Stimulated activated CD8-positive, alpha-beta memory T cell treated with anti-CD3 and anti-CD28 coated beads, Interleukin-7, amount 100 ng/mL, for 24 hours (primary cell): Measurements from ENCODE around the gene TRAF3IP1.
"Not testable (repeated sequence)": the region's sequence is repeated elsewhere in the genome, so short reads cannot be mapped to it uniquely, and the experiment has no call there.

Source experiments
- DNase-seq: peaks from one replicate; pipeline ENCODE4 v3.0.0-alpha.2; 2020; ENCODE audit warnings: low read depth

The TRAF3IP1 gene

DNA sequence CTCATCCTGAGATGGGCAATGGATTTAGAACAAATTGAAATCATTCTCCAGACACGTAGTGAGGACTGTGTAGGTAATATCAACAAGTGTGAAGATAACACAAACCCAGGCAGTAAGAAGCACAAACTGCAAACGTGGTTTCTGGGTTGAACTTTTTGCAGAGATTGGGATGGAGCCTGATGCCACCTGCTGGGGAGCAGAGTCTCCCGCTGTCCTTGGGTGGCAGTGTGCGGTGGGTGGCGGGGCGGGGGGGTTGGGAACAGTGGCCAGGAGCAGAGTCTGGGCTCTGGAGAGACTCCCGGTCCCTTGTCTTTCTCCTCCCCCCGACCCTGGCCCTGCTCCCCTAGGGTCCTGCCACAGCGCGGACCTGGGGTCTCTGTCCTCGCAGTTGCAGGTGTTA is 19.5 kb downstream of the TRAF3IP1 start:
- no peak for DNase-seq

DNA sequence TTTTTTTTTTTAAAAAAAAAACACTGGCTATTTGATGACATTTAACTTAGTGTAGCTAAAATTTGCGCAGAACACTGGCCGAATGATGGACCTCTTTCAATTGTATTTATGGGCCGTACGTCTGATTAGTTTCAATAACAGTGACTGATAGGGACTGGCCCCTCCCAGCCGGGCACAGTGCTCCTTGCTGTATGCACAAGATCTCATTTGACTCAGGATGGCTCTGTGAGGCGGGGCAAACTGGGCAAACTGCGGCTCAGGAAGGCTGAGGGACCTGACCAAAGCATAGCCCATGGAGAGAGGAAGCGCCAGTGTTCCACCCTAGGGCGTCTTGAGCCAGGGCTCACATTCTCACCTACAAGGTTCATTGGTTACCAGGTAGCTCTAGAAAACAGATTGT is 21.2 kb downstream of the TRAF3IP1 start:
- DNase-seq: no peak

DNA sequence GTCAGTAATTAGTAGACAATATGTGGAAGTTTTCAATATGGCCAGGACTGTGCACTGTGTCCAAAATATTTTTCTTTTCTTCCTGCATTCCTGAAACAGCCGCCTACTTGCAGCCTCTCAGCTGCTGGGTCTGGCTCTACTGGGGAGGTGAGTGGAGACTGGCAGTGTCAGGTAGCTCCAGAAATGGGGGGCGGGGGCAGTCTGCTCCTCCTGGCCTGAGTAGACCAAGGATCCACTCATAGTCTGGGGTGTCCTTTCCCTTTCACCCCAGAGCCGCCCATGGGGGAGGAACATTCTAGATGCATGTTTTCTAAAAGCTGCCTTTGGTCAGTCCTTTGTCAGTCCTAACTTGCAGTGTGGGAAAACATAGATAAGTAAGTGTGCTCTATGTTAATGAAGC is 23.7 kb downstream of the TRAF3IP1 start:
- no peak for DNase-seq

DNA sequence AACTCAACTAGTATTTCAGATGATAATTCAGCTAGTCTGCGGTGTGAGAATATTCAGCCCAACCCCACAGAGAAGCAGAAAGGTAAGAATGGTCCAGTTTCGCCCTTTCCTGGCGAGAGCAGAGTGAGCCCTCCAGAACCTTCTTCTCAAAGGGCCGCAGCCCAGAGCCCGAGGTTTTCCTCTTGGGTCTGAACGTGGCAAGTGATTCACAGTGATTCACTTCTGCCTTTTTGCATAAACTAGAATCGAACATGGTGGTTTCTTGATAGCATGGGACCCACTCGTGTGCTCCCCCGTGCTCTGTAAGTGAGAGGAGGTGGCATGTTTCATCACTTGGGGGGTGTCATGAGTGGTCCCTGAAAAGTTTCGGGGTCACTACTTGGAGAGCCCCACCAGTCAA is 24.2 kb downstream of the TRAF3IP1 start:
- no peak for DNase-seq

DNA sequence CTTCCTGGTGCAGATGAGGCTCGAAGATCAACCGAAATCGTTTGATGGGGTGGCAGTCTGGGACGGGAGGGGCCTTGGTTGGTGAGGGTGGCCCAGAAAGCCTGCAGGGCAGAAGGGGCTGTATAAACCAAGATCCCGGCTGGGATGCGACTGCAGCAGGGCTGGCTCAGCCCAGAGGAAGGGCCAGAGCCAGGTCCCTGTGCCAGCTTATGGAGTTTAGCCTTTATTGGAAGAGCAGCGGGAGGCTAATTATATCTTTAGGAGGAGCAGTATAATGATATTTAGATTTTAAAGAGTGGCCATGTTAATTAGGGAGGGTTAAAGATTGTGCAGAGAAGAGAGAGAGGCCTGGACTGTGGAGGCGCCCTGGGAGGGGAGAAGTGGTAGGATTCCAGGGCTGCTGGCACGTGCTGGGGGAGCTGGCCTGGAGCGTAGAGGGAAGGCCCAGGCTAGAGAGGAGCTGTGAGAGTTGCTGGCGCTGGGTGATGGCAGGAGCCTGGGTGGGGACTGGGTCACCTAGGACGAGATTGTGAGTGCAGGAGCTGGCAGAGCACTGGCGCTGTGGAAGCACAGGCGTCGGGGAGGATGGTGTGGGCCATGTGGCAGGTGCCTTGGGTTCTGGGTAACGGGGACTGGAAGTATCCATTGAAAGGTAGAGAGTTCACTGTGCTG is 25.1 kb downstream of the TRAF3IP1 start:
- no peak for DNase-seq

DNA sequence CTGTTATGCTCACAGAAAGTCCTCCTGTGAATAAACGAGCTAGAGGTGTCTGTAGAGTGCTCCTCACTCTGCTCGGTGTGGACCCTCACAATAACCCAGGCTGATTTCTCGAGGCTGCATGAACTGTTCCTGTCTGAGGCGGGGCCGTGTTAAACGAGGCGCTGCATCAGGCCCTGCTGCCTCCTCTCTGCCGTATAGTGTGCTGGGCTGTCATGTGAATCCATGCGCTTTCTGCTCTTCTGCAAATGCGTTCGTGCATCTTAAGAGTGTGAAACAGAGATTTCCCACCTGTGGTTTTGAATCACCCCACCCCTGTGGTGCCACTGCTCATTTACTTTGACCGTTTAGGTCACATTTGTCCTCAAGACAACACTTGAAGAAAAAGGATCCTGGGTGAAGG is 26.2 kb downstream of the TRAF3IP1 start:
- no peak for DNase-seq

DNA sequence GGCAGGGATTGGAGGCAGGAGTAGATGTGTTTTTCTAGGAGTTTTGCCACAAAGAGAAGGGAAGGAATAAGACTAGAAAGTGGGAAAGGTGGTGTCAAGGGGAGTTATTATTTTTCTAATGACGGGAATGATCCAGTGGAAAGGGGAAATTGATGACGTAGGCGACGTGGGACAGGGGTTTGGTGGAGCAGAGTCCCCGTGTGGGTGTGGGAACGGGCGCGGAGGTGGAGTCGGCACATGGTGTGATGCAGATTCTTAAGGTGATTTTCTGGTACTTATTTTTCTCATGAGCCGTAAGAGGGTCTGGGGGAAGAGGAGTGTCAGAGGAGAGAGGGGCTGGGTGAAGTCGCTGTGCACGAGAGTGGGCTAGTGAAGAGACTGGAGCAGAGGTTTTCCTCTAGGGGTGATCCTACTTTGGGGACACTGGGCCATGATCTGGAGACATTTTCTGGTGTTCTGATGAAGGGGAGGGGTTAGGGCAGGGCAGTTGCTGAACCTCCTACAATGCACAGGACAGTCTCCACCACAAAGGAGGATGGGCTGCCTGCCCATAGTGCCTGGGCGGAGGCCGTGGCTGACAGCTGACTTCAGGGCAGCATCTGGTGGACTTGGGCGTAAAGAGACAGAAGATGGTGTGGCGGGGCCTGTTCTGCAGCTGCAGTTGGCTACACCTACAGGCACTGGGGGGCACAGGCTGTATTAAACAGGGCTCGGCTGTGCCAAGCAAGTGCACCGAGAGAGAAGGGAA is 30.0 kb downstream of the TRAF3IP1 start:
- DNase-seq: no peak

DNA sequence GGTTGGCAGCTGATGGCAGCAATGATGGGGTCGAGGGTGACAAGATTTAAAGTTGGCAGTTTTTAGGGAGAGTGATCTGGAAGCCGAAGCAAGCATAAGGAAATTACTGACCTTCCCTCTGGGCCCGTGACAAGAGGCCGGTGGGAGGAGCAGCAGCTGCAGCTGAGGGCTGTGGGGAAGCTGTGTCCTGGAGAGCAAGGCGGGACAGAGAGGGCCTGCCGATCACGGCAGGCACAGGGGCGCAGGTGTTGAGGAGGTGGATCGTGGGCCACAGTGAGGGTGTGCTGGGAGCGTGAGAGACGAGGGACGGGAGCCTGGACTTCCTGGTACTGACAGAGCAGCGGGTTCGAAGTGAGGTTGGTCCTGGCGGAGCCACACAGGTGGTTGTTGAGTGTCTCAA is 31.0 kb downstream of the TRAF3IP1 start:
- no peak for DNase-seq

DNA sequence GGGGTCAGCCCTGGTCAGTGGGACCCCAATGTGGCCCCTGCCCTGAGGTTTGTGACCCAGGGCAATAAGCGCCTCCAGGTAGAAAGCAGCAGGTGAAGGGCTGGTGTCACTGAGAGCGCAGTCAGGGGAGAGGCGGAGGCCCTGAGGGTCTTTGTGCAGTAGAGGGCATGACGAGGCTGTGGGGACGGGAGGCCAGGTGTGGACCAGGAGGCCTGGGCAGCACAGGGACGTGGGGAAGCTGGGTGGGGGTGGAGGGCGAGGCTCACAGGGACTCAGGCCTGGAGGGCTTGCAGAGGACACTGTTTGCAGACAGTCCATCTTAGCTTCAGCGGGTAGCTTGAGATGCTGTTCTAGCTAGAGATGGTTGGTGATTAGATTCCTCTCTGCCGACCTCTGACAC is 32.0 kb downstream of the TRAF3IP1 start:
- DNase-seq: no peak

DNA sequence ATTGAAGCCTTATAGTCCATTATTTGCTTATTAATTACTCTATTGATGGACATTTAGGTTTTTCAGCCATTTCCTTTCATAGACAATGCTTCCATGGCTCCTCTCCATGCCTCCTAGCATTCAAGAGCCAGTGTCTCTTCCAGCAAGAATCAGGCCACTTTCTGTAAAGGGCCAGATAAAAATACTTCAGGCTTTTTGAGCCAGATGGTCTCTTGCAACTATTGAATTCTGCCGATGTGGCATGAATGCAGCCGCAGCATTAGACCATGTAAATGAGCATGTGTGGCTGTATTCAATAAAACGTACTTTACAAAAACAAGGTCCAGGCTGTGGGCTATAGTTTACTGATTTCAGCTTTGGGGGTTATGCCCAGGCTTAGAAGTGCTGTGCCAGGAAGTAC is 38.5 kb downstream of the TRAF3IP1 start:
- no peak for DNase-seq

DNA sequence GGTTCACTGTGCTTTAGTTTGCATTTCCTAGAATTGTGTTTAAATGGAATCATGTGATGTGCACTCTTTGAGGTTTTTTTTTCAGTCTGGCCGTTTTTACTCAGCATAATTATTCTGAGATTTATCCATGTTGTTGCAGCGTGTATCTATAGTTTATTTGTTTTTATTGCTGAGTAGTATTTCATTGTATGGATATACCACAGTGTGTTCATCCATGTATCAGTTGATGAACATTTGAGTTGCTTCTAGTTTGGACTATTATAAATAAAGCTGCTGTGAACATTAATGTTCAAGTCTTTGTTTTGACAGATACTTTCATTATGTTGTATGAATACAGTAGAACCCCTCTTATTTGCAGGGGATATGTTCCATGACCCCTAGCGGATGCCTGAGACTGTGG is 39.1 kb downstream of the TRAF3IP1 start:
- no peak for DNase-seq

DNA sequence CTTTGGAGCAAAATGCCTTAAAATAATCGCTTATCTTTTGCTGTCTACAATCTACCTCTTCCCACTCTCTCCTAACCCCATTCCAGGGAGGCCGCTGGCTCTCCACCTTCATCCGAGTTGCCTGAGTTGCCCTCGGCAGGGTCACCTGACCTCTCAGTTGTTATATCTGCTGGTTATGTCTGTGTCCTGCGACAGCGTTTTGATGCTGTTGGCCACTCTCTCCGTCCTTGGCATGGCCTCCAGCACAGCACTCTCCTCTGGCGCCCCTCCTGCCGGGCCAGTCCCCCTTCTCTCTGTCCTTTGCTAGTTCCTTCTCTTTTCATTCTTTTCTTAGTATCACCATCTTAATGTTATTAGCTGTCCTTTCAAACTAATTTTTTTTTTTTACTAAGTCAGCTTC is 41.6 kb downstream of the TRAF3IP1 start:
- DNase-seq: no peak

DNA sequence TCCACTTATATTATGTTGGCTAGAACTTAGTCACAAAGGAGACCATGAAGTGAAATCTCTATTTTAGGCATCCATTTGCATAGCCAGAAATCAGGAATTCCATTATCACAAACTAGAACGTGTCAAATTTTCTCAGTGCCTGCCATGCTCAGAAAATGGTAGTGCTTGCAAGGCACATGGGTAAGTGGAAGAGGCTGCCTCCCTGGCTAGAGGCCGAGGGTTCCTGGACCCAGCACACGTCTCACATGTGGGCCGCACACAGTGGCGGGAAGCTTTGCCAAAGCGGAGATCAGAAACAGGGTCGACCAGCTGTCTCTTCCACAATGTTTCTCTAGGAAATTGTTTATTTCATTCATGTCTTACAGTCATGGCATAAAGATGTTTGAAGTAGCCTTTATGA is 42.3 kb downstream of the TRAF3IP1 start:
- no peak for DNase-seq

DNA sequence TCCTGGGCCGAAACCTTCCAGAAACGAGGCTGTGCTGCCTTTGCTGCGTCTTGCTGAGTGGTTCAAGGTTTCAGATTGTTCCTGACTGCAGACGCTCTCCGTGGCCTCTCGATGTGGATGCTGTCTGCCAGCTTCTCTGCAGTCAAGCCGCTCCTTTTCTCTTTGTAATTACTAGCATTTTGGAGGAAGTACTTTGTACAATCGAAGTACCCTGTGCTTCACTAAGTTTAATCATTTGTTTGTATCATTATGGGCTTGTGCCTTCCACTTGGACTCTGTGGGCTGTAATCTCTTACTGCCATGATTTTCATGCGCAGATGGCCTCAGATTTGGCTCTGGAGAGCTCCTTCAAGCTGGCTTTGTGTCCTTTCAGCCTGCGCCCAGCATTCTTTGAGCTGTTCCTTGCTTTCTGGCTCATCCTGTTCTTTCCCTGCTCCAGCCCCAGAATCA is 49.3 kb downstream of the TRAF3IP1 start:
- DNase-seq: no peak

DNA sequence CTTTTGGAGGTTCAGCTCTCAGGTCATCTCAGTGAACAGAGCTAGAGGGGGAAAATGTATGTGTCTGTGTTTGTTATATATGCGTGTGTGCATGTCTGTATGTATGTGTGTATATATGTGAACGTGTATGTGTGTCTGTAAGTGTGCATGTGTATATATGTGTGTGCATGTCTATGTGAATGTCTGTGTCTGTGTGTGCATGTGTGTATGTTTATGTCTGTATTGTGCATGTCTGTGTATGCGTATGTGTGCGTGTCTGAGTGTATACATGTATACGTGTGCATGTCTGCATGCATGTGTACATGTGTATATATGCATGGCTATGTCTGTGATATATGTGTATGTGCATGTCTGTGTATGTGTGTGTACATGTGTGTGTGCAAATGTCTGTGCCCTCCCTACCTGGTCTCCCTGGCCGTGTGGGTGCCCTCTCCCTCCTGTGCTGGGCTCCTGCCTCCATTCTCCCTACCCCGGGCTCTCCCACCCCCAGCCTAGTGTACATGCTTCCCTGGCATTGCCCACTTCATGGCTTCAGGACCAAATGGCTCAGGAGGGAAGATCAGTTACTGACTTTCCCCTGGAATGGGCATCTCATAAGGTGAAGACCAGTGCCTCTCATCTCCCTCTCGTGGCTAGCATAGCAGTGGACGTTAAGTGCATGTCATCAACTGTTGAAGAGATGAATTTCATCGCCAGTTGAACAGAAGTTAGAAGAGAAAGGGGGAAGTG is 49.9 kb downstream of the TRAF3IP1 start:
- DNase-seq: no peak

DNA sequence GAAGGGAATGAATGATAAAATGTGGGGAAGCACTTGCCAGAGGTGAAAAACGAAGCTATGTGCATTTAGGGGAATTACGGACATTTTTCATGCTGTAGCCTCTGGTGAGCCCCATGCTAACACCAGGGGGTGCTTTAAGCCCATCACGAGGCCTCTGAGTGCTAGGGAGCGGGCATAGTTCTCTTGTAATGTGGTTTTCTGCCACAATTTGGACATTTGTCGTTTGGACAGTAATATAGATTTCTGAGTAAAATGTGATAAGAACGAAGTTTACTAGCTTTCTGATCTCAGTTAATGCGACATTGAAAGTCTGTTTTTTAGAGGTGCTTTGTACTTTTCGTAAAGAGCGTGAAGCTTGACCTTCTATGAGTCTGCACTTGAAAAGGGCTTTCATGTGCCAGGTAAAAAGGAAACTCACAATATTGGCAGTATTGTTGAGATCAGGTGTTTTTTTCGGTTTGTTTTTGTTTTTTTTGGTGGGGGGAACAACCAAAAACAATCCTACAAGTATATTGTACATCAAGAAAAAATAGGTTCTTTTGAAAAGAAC is 50.6 kb downstream of the TRAF3IP1 start:
- peak; percentile 12 for DNase-seq

DNA sequence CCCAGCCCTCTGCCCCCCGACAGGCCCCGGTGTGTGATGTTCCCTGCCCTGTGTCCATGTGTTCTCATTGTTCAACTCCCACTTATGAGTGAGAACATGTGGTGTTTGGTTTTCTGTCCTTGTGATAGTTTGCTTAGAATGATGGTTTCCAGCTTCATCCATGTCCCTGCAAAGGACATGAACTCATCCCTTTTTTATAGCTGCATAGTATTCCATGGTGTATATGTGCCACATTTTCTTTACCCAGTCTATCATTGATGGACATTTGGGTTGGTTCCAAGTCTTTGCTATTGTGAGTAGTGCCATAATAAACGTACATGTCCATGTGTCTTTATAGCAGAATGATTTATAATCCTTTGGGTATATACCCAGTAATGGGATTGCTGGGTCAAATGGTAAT is 52.0 kb downstream of the TRAF3IP1 start:
- not testable (repeated sequence) for DNase-seq

DNA sequence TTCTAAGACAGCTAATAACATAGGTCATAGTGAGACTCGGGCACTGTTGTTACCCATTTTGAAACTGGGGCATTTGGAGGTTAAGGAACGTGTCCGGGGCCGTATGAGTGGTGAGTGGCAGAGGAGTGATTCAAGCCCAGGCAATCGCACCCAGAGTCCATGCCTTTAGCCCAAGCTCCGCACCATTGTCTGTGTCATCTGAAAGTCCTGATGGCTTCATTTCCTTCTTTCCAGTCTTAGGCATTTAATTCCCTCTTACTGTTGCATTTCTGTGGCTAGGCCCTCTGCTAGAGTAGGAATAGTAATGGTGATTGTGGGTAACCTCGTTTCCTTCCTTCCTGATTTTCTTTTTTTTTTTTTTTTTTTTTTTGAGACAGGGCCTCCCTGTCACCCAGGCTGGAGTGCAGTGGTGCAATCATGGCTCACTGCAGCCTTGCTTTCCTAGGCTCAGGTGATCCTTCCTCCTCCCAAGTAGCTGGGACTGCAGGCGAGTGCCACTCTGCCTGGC is 56.6 kb downstream of the TRAF3IP1 start:
- DNase-seq: no peak

DNA sequence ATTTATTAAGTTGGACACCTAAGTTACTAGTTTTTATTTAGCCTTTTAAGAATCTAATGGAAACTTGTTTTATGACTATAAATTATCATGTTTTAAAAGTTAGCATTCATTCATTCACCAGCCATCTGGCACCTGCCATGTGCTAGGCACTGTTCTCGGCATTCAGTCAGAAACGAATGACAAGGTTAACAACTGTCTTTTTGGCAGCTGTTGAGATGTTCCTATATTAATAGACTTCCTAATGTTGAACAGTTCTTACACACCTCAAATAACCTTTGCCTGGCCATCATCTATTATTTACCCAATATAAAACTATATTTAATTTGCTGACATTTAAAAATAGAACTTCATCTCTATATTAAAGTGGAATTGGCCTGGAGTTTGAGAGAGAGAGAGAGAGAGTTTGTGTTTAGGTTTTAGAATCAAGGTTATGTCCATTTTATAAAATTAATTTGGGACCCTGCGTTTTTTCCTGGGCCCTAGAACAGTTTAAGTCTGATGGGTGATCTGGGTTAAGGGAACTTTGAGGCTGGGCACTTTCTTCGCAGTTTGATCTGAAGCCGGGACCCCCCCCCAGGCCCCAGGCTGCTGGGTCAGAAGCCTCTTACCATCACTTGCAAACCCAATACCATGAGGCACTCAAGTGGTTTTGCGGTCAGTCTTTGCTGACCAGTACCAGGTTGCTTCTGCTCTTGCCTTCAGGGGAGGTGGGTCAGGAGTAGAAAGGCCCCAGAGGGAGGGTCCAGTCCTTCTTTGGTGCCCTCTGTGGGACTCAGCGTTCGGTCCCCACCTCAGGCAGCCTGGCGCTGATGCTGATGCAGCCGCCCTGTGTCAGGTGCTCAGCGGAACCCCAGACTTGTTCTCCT is 58.1 kb downstream of the TRAF3IP1 start:
- no peak for DNase-seq

DNA sequence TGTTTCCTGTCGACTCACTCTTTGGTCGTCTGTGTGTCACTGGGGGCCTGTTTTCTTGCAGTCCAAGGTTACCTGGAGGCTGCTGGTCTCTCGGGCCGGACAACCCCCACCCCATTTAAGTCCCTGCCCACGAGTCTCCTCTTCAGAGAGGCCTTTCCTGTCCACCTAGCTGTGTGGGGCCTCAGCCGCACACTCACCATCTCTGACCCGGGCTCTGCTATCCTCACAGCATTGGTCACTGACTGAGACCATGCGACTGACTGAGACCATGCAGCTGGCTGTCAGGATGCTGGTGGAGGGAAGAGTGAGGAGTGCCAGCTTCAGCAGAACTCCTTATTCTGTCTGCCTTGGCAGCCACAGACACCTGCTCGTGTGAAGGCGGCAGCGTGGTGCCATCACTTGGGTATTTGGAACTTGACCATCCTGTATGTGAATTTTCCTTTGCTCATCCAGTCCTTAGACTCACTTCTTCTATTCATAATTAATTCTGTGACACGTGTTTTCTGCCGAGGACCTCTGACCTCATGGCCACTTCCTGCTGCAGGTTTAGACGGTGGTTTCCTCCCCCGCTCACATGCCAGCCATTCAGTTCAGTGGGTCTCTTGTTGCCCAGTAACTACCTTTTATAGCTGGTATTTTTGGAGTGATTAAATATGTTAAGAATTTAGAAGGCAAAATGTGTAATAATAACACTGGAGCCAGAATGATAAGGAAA is 58.9 kb downstream of the TRAF3IP1 start:
- DNase-seq: peak; percentile 11

DNA sequence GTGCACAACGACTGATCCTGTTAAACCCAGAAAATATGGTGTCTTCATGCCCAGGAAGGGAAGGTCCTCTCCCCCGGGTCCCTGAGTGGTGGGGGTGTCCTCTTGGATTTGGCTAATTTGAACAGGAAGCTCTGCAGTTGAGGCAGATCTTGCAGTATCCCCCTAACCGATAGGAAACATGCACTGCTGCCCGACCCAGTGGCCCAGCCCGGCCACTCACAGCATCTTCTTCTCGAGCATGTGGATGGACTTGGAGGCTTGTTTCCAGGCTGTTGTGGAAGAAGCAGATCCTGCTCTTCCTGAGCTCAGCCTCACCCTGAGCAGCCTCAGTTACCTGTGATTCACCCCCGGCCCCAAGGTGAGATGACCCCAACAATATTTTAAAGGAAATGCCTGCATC is 60.0 kb downstream of the TRAF3IP1 start:
- no peak for DNase-seq
